ENCODE results near the gene SLC49A3. TPM values are rescaled to one million over a fixed set of nuclear protein-coding genes. Genes with fewer than 3 reads are reported as not detected.
"Not testable (repeated sequence)": the region's sequence is repeated elsewhere in the genome, so short reads cannot be mapped to it uniquely, and the experiment has no call there.

SLC49A3 gene
- total and polyA plus RNA-seq, 12 donors, result 1.4 to 24.5 (median 7.3) TPM

DNA sequence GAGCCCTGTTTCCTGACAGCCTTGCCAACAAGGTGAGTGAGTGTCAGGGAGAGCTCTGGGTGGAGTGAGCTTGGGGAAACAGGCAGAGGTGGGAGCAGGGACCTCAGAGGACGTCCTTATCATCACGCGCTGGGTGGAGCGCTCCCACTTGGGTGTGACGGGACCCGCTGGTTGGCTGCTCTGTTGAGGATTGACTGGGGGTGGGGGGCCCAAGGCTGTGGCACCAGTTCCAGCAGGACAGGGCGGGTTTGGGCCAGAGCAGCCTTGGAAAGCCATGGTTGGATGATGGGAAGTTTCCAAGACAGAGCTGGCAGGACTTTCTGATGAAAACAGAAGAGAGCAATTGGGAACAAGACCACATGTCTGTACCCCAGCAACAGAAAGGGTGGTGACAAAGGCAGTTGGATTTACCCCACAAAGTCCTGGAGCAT, 13.7 kb upstream of the SLC49A3 start:
- intact Hi-C loops (cut with DNase I), result no loop called here
- Histone ChIP-seq H3K27ac (no peak overlapping the region), H3K9me3 (replicated peaks in 1 of 3) (no peaks in the 10 kb centered on the region), H3K4me1 (replicated peaks in 1 of 2) (peaks cover 5% of the 10 kb centered on the region in 2 donors), H3K27me3 (no peaks in the 10 kb centered on the region), H3K4me3 (no peak overlapping the region), H3K36me3 (replicated peaks in 1 of 2) (no peaks in the 10 kb centered on the region)
- no peak for DNase-seq
- WGBS, 4 donors, result 86 to 95% (median 89%) methylated on average over 1 to 7 of the region's 7 CpGs
- no peak for TF ChIP-seq POLR2A (IDR thresholded peaks at IDR 0.05)
- TF ChIP-seq, protein P1, sequence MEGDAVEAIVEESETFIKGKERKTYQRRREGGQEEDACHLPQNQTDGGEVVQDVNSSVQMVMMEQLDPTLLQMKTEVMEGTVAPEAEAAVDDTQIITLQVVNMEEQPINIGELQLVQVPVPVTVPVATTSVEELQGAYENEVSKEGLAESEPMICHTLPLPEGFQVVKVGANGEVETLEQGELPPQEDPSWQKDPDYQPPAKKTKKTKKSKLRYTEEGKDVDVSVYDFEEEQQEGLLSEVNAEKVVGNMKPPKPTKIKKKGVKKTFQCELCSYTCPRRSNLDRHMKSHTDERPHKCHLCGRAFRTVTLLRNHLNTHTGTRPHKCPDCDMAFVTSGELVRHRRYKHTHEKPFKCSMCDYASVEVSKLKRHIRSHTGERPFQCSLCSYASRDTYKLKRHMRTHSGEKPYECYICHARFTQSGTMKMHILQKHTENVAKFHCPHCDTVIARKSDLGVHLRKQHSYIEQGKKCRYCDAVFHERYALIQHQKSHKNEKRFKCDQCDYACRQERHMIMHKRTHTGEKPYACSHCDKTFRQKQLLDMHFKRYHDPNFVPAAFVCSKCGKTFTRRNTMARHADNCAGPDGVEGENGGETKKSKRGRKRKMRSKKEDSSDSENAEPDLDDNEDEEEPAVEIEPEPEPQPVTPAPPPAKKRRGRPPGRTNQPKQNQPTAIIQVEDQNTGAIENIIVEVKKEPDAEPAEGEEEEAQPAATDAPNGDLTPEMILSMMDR (IDR thresholded peaks at IDR 0.05), result no peak

DNA sequence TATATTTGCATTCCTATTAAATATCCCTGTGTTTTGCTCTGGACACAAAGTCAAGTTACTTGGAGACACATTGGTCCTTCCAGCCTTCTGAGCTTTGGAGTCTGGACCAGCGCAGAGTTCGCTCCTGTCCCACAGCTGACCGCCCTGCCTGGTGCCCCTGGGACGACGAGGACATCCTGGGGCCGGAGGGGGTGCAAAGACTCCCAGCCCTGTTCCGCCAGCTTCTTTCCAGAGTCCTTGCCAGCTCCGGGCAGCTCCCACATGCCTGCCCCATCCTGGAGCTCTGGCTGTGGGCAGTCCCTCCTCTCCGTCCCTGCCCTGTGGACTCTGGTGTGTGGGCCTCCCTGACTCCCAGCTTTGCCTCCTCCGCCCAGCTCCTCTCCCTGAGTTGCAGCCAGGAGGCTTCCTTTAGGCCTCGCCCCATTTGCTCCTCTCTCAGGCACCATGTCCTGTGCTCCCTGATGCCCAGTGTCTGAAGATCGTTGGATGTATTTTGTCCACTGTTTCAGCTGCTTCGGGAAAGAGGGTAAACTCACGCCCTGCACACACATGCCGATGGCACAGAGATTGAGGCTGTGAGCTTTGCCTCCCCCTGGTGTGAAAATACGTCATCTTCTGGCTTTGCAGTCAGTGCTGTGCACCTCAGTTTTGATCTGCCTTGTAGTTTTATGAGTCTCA, 11.8 kb upstream of the SLC49A3 start:
- DNase-seq, result no peak
- WGBS, 4 donors, result 80 to 85% (median 84%) methylated on average over 13 to 16 of the region's 16 CpGs
- no peak overlapping the region for H3K4me3 ChIP-seq

DNA sequence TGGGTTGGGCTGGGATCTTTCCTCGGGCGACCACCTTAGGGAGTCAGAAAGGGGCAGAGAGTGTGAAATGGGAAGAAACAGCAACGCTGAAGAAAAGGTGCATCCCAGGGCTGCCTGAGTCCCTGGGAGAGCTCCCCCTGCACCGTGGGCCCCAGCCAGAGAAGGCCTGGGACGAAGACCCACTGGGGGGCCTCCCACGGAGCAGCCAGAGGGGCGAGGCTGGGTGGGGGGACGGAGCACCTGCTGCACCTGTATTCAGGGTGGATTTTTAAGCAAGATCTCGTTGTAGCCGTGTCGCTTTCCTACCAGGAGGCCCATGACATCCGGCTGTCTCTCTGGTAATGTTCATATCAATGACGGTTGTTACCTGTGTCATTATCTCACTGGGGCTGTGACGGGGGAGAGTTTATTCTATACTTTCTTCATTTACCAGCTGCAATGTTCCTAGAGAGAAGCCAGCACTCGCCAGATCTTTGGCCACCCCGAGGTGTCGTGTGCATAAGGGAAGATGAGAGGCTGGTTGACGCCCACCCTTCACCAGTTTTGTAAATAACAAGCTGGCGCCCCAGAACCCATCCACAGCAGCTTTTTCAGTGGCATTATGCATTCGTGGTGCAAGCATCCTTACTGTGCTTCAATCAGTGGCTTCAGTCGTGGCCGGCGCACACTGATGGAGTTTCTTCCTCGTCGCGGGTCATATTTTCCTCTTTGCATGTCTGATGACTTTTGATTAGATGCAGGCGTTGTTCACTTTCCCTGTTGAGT, 11.0 kb upstream of the SLC49A3 start:
- TF ChIP-seq, protein P1 (IDR thresholded peaks at IDR 0.05), result no peak
- no peak for TF ChIP-seq POLR2A (IDR thresholded peaks at IDR 0.05)
- intact Hi-C loops (cut with DNase I), result no loop called here
- 80 to 84% (median 83%) methylated on average over 25 to 27 of the region's 27 CpGs for WGBS, 4 donors
- H3K4me3 ChIP-seq, result no peak overlapping the region
- peak overlapping the region in 3 of 5 donors; percentile 5 to 80 (median 41) for H3K27ac ChIP-seq
- H3K36me3 ChIP-seq (replicated peaks in 1 of 2), result no peaks in the 10 kb centered on the region
- H3K4me1 ChIP-seq (replicated peaks in 1 of 2), result no peaks in the 10 kb centered on the region
- no peaks in the 10 kb centered on the region for H3K27me3 ChIP-seq
- DNase-seq, result no peak
- H3K9me3 ChIP-seq (replicated peaks in 1 of 3), result no peaks in the 10 kb centered on the region

More for the DNA sequence above, 11.8 kb upstream of the SLC49A3 start:
- Histone ChIP-seq H3K27ac (no peak overlapping the region), H3K27me3 (no peaks in the 10 kb centered on the region), H3K9me3 (replicated peaks in 1 of 3) (no peaks in the 10 kb centered on the region), H3K4me1 (replicated peaks in 1 of 2) (no peaks in the 10 kb centered on the region), H3K36me3 (replicated peaks in 1 of 2) (no peaks in the 10 kb centered on the region)
- intact Hi-C loops (cut with DNase I), result no loop called here
- no peak for TF ChIP-seq POLR2A (IDR thresholded peaks at IDR 0.05)
- TF ChIP-seq, protein P1 (IDR thresholded peaks at IDR 0.05), result no peak

DNA sequence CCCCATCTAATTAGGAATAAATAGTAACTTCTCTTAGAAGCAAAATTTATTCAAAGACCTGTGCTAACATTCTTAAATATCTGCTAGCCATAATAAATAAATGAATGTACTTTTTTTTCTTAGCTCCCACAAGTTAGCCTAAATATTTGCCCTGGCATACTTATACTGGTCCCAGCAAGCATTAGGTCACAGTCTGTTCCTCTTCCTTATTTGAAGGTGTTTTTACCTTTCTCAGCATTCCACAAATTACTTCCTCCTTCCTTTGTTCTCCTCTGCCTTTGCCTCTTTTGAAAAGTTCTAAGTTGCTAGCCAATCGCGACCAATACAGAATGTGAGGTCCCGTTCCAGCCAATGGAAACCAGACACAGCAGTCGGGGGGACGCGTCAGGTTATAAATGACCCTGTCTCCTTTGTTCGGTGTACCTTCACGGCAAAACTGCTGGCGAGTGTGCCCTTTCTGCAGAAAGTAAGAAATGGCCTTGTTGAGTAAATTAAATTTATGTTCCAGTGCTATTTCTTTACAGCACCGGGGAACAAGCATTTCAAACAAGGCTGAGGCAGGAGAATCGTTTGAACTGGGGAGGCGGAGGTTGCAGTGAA, 5.5 kb upstream of the SLC49A3 start:
- intact Hi-C loops (cut with DNase I); H3K9me3 ChIP-seq (replicated peaks in 1 of 3); H3K36me3 ChIP-seq (replicated peaks in 1 of 2); H3K4me3 ChIP-seq; DNase-seq; H3K27ac ChIP-seq; H3K27me3 ChIP-seq; H3K4me1 ChIP-seq (replicated peaks in 1 of 2): not testable (repeated sequence)
- 85 to 88% (median 85%) methylated on average over 12 of the region's 12 CpGs for WGBS, 4 donors

Measured in adrenal gland (tissue), 12 donors.